HepG2 (cell line): ENCODE measurements around the gene ANO10. TPM values are rescaled to one million over a fixed set of nuclear protein-coding genes. Genes with fewer than 3 reads are reported as not detected.
A peak's percentile ranks its signal among the peaks of the same experiment; 100 is the strongest.

Experiments used
- ARNTL ChIP-seq: sonication (generic); formaldehyde crosslinking; IDR thresholded peaks from 2 replicates; pipeline ENCODE4 v1.4.0; 2020; ENCODE audit warnings: mild to moderate bottlenecking, missing genetic modification reagents
- FOXO4 ChIP-seq: sonication (generic); formaldehyde crosslinking; conservative IDR thresholded peaks from 2 replicates; pipeline ENCODE4 v1.8.1; 2023; ENCODE audit warnings: missing genetic modification reagents
- GATAD2A ChIP-seq: IDR thresholded peaks from 2 replicates; pipeline ENCODE4 v1.6.1; 2016
- GFI1 ChIP-seq: sonication (generic); formaldehyde crosslinking; IDR thresholded peaks from 2 replicates; pipeline ENCODE4 v1.5.0; 2020; ENCODE audit warnings: missing genetic modification reagents, mild to moderate bottlenecking, borderline replicate concordance
- HMG20A ChIP-seq: IDR thresholded peaks from 2 replicates; pipeline ENCODE4 v1.6.1; 2016; ENCODE audit warnings: borderline replicate concordance
- KLF16 ChIP-seq, 2 experiments: sonication (generic) in 1 of 2; formaldehyde crosslinking in 1 of 2; IDR thresholded peaks; 2 replicates each; pipeline versions ENCODE4 v1.6.1 to v1.8.0; 2016 to 2023; ENCODE audit warnings: missing genetic modification reagents in 2 of 2, missing compliant biosample characterization in 1 of 2
- KLF6 ChIP-seq: IDR thresholded peaks from 2 replicates; pipeline ENCODE4 v1.8.0; 2016; ENCODE audit warnings: missing biosample characterization, missing genetic modification reagents
- MXD4 ChIP-seq: IDR thresholded peaks from 2 replicates; pipeline ENCODE4 v1.6.1; 2016; ENCODE audit warnings: mild to moderate bottlenecking, missing biosample characterization, missing genetic modification reagents
- NFE2L1 ChIP-seq: sonication (generic); formaldehyde crosslinking; IDR thresholded peaks from 2 replicates; pipeline ENCODE4 v1.4.0; 2020; ENCODE audit warnings: missing genetic modification reagents, mild to moderate bottlenecking, borderline replicate concordance
- NPAS2 ChIP-seq: sonication (generic); formaldehyde crosslinking; IDR thresholded peaks from 2 replicates; pipeline ENCODE4 v1.8.0; 2022; ENCODE audit warnings: mild to moderate bottlenecking, missing genetic modification reagents, borderline replicate concordance
- NR1H2 ChIP-seq: sonication (generic); formaldehyde crosslinking; IDR thresholded peaks from 2 replicates; pipeline ENCODE4 v1.8.1; 2022; ENCODE audit warnings: low read depth, missing genetic modification reagents, borderline replicate concordance
- PCBP1 ChIP-seq: fragments of 200-400 bp; formaldehyde crosslinking; IDR thresholded peaks from 2 replicates; pipeline ENCODE4 v1.6.1; 2017; ENCODE audit warnings: mild to moderate bottlenecking, low read depth, low read length, borderline replicate concordance
- SIX1 ChIP-seq: sonication (generic); formaldehyde crosslinking; IDR thresholded peaks from 2 replicates; pipeline ENCODE4 v1.4.0; 2020; ENCODE audit warnings: missing genetic modification reagents, borderline replicate concordance
- SP1 ChIP-seq, 2 experiments: fragments of 450-650 bp in 1 of 2; sonication (generic) in 1 of 2; formaldehyde crosslinking in 1 of 2; IDR thresholded peaks; 2 replicates each; pipeline versions ENCODE4 v1.4.0 to v1.6.1; 2016 to 2020; ENCODE audit warnings: missing genetic modification reagents in 1 of 2
- TARDBP ChIP-seq: sonication (generic); formaldehyde crosslinking; IDR thresholded peaks from 2 replicates; pipeline ENCODE4 v1.8.0; 2022; ENCODE audit warnings: mild to moderate bottlenecking, missing genetic modification reagents
- TEAD3 ChIP-seq: optimal IDR thresholded peaks from 2 replicates; pipeline ENCODE3; 2016; ENCODE audit warnings: borderline replicate concordance
- TFE3 ChIP-seq: IDR thresholded peaks from 2 replicates; pipeline ENCODE4 v1.6.1; 2016
- ZBTB20 ChIP-seq: sonication (generic); formaldehyde crosslinking; IDR thresholded peaks from 2 replicates; pipeline ENCODE4 v1.8.1; 2023; ENCODE audit warnings: missing genetic modification reagents, low read depth, mild to moderate bottlenecking, borderline replicate concordance
- ZBTB7B ChIP-seq: sonication (generic); formaldehyde crosslinking; IDR thresholded peaks from 2 replicates; pipeline ENCODE4 v1.4.0; 2020; ENCODE audit warnings: missing genetic modification reagents
- ZFP62 ChIP-seq: sonication (generic); formaldehyde crosslinking; IDR thresholded peaks from 2 replicates; pipeline ENCODE4 v1.4.0; 2020; ENCODE audit warnings: missing genetic modification reagents
- ZNF326 ChIP-seq: sonication (generic); formaldehyde crosslinking; IDR thresholded peaks from 2 replicates; pipeline ENCODE4 v1.4.0; 2020; ENCODE audit warnings: missing genetic modification reagents, borderline replicate concordance
- ZNF343 ChIP-seq: sonication (generic); formaldehyde crosslinking; IDR thresholded peaks from 2 replicates; pipeline ENCODE4 v1.4.0; 2020; ENCODE audit warnings: mild to moderate bottlenecking, missing genetic modification reagents
- ZNF550 ChIP-seq: sonication (generic); formaldehyde crosslinking; IDR thresholded peaks from 2 replicates; pipeline ENCODE4 v1.4.0; 2020; ENCODE audit warnings: mild to moderate bottlenecking, missing genetic modification reagents, borderline replicate concordance
- ZNF724P ChIP-seq: sonication (generic); formaldehyde crosslinking; IDR thresholded peaks from 2 replicates; pipeline ENCODE4 v1.8.0; 2022; ENCODE audit warnings: missing genetic modification reagents, borderline replicate concordance
- ZNF740 ChIP-seq: sonication (generic); formaldehyde crosslinking; IDR thresholded peaks from 2 replicates; pipeline ENCODE4 v1.4.0; 2020; ENCODE audit warnings: missing genetic modification reagents
- ZNF766 ChIP-seq: sonication (generic); formaldehyde crosslinking; IDR thresholded peaks from 2 replicates; pipeline ENCODE4 v1.5.0; 2020; ENCODE audit warnings: missing genetic modification reagents, borderline replicate concordance
- polyA plus RNA-seq, 8 experiments: library from polyadenylated mRNA; depleted of rRNA in 3 of 8; stranded (reverse) in 7 of 8; unstranded in 1 of 8; fragments of >200 nt; fragmentation: Illumina TruSeq in 4 of 8; extraction: Trizol in 4 of 8; gene quantifications; 2 replicates each; pipeline versions ENCODE4 v1.2.1 to v1.2.3, GENCODE V29; 2011 to 2016; ENCODE audit warnings: low read depth in 4 of 8, missing spikeins in 1 of 8, mixed read lengths in 1 of 8; ENCODE audit not compliant: insufficient read depth in 1 of 8
- total RNA-seq, 5 experiments: library from RNA; depleted of rRNA; stranded (reverse); fragments of >200 nt; fragmentation: Illumina TruSeq; extraction: Trizol; gene quantifications; 2 replicates each; pipeline ENCODE4 v1.2.3, GENCODE V29; 2016; ENCODE audit warnings: low read depth in 1 of 5

ANO10 gene
- total and polyA plus RNA-seq, 2 of the 13 experiments (the other 11 are each of a cell fraction or from before 2014, with no cell fraction given) = 10.4 to 13.1 TPM

GRCh38 chr3:43621656-43622432 lies at the start of gene ANO10 (continued):
- no peak for TF ChIP-seq ZNF550
- TF ChIP-seq ZNF326 = no peak
- TF ChIP-seq ZNF766 (CRISPR knock-in tag) = no peak
- no peak for TF ChIP-seq NR1H2
- peak in 1 of 2 experiments; percentile 59; a peak in 2 of 4 replicates for TF ChIP-seq KLF16 (CRISPR knock-in tag; IDR thresholded peaks at IDR 0.05)
- 0 out of 2 replicates have a peak, but pooled peaks have one; percentile 21 for TF ChIP-seq GATAD2A (CRISPR knock-in tag)
- no peak for TF ChIP-seq ZNF343
- TF ChIP-seq FOXO4 = no peak
- no peak for TF ChIP-seq MXD4 (CRISPR knock-in tag)
- no peak for TF ChIP-seq PCBP1
- TF ChIP-seq ZFP62 = no peak
- no peak for TF ChIP-seq NFE2L1 (CRISPR knock-in tag)
- no peak for TF ChIP-seq ZNF740
- TF ChIP-seq TEAD3 = peak; percentile 29
- no peak; the same call in 1 of the 2 replicates for TF ChIP-seq SP1 (IDR thresholded peaks at IDR 0.05)
- TF ChIP-seq SP1 (CRISPR knock-in tag; IDR thresholded peaks at IDR 0.05) = peak; percentile 75
- no peak; the same call in 1 of the 2 replicates for TF ChIP-seq ZNF724P (CRISPR knock-in tag)
- 0 out of 2 replicates have a peak, but pooled peaks have one; percentile 30 for TF ChIP-seq TARDBP
- TF ChIP-seq GFI1 (CRISPR knock-in tag) = no peak
- no peak for TF ChIP-seq NPAS2 (CRISPR knock-in tag)
- no peak for TF ChIP-seq ZBTB20
- TF ChIP-seq KLF6 (CRISPR knock-in tag) = 0 out of 2 replicates have a peak, but pooled peaks have one; percentile 35
- no peak for TF ChIP-seq HMG20A (CRISPR knock-in tag)
- TF ChIP-seq SIX1 (CRISPR knock-in tag) = no peak
- TF ChIP-seq ARNTL = no peak
- no peak for TF ChIP-seq ZBTB7B (CRISPR knock-in tag)
- peak; percentile 47; the same call in 1 of the 2 replicates for TF ChIP-seq TFE3
